Thyroid gland (tissue), 4 donors: ENCODE measurements around the gene CKMT2.

Experiments
- POLR2A ChIP-seq, 2 donors: fragments of 450-650 bp; IDR thresholded peaks; one replicate each; pipeline ENCODE4 v1.6.1; 2017; ENCODE audit warnings: antibody characterized with exemption in 2 of 2, mild to moderate bottlenecking in 2 of 2, moderate library complexity in 1 of 2
- TF ChIP-seq, protein P1 (sequence below), 6 experiments: fragments of 200-600 bp in 3 of 6; fragments of 450-650 bp in 3 of 6; sonication (generic) in 3 of 6; IDR thresholded peaks; one replicate each; pipeline ENCODE4 v1.5.1; 2016 to 2019; ENCODE audit warnings: antibody characterized with exemption in 6 of 6, mild to moderate bottlenecking in 2 of 6, inconsistent platforms in 1 of 6, moderate library complexity in 1 of 6

DNA sequence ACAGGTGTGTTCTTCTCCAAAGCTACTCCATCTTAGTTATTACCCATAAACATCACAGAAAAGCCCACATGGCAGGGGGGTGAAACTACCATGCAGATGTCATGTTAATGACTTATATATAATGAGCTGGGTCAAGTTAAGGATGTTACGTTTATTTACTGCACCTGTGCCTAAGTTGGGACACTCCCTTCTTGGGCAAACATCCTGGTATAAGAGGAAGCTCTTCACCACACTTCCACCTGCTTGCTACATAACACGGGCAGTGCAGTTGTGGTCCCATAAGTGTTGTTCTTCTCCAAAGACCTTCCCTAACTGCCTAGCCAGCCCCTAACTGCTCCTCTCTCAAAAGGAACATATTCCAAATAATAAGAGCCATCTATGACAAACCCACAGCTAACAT lies 59.0 kb downstream of the CKMT2 start:
- no peak for TF ChIP-seq POLR2A (IDR thresholded peaks at IDR 0.05)
- TF ChIP-seq, protein P1, sequence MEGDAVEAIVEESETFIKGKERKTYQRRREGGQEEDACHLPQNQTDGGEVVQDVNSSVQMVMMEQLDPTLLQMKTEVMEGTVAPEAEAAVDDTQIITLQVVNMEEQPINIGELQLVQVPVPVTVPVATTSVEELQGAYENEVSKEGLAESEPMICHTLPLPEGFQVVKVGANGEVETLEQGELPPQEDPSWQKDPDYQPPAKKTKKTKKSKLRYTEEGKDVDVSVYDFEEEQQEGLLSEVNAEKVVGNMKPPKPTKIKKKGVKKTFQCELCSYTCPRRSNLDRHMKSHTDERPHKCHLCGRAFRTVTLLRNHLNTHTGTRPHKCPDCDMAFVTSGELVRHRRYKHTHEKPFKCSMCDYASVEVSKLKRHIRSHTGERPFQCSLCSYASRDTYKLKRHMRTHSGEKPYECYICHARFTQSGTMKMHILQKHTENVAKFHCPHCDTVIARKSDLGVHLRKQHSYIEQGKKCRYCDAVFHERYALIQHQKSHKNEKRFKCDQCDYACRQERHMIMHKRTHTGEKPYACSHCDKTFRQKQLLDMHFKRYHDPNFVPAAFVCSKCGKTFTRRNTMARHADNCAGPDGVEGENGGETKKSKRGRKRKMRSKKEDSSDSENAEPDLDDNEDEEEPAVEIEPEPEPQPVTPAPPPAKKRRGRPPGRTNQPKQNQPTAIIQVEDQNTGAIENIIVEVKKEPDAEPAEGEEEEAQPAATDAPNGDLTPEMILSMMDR (IDR thresholded peaks at IDR 0.05), result no peak
